HG03045 (cell line): ENCODE measurements around the gene WASL.
"Not testable (repeated sequence)": the region's sequence is repeated elsewhere in the genome, so short reads cannot be mapped to it uniquely, and the experiment has no call there.

ENCODE experiments used
- ATAC-seq: cut with Tn5 transposase; IDR thresholded peaks from one replicate; pipeline ENCODE4 v1.9.1; 2021; ENCODE audit warnings: mild to moderate bottlenecking, moderate library complexity; ENCODE audit not compliant: unreplicated experiment

WASL gene

GRCh38 chr7:123635551-123636359 lies 113.0 kb downstream of the WASL start:
- no peak for ATAC-seq

- ATAC-seq: not testable (repeated sequence)
Measured at GRCh38 chr7:123634011-123634573, 114.7 kb downstream of the WASL start.

- no peak for ATAC-seq
Measured at GRCh38 chr7:123633553-123633952, 115.2 kb downstream of the WASL start.

- ATAC-seq: no peak
Measured at GRCh38 chr7:123632808-123633207, 116.0 kb downstream of the WASL start.
